MM.1S (cell line): ENCODE measurements around the gene TTLL10.
A peak's percentile ranks its signal among the peaks of the same experiment; 100 is the strongest.

Source experiments
- DNase-seq: peaks from one replicate; pipeline ENCODE4 v3.0.0-alpha.2; 2015
- H2AFZ ChIP-seq: fragments of 300-600 bp; sonication (generic); 2 replicates; pipeline ENCODE4 v1.6.0; 2016; ENCODE audit warnings: antibody characterized with exemption, low read length
- H3F3A ChIP-seq: fragments of 300-600 bp; sonication (generic); 2 replicates; pipeline ENCODE4 v1.6.1; 2016; ENCODE audit warnings: mild to moderate bottlenecking, antibody characterized with exemption, low read length, moderate library complexity, mixed read lengths; ENCODE audit not compliant: insufficient read depth
- H3K27ac ChIP-seq: fragments of 300-600 bp; sonication (generic); 2 replicates; pipeline ENCODE4 v1.5.1; 2016; ENCODE audit warnings: mild to moderate bottlenecking, low read length
- H3K27me3 ChIP-seq: fragments of 300-600 bp; sonication (generic); replicated peaks from 2 replicates; pipeline ENCODE4 v1.6.0; 2016; ENCODE audit warnings: low read length; ENCODE audit not compliant: insufficient read depth
- H3K36me3 ChIP-seq: fragments of 300-600 bp; sonication (generic); replicated peaks from 2 replicates; pipeline ENCODE4 v1.6.1; 2016; ENCODE audit warnings: mild to moderate bottlenecking, low read length, mixed read lengths; ENCODE audit not compliant: insufficient read depth
- H3K4me1 ChIP-seq: fragments of 300-600 bp; sonication (generic); 2 replicates; pipeline ENCODE4 v1.6.1; 2016; ENCODE audit warnings: low read length, mixed read lengths
- H3K4me2 ChIP-seq: fragments of 300-600 bp; sonication (generic); 2 replicates; pipeline ENCODE4 v1.6.0; 2016; ENCODE audit warnings: low read depth, low read length
- H3K4me3 ChIP-seq: fragments of 300-600 bp; sonication (generic); 2 replicates; pipeline ENCODE4 v1.5.1; 2016; ENCODE audit warnings: low read length, mixed read lengths
- H3K79me2 ChIP-seq: fragments of 300-600 bp; sonication (generic); 2 replicates; pipeline ENCODE4 v1.6.1; 2016; ENCODE audit warnings: mixed run types, low read length, mixed read lengths
- H3K9ac ChIP-seq: fragments of 300-600 bp; sonication (generic); 2 replicates; pipeline ENCODE4 v1.6.1; 2016; ENCODE audit warnings: low read length, mixed read lengths
- H3K9me2 ChIP-seq: fragments of 300-600 bp; sonication (generic); replicated peaks from 2 replicates; pipeline ENCODE4 v1.6.1; 2016; ENCODE audit warnings: mild to moderate bottlenecking, low read length, mixed read lengths; ENCODE audit not compliant: insufficient read depth
- H3K9me3 ChIP-seq: fragments of 300-600 bp; sonication (generic); replicated peaks from 2 replicates; pipeline ENCODE4 v1.6.1; 2016; ENCODE audit warnings: mild to moderate bottlenecking, low read length, mixed read lengths; ENCODE audit not compliant: insufficient read depth
- H4K20me1 ChIP-seq: fragments of 300-600 bp; sonication (generic); 2 replicates; pipeline ENCODE4 v1.6.1; 2016; ENCODE audit warnings: mild to moderate bottlenecking, low read length, moderate library complexity, mixed read lengths; ENCODE audit not compliant: insufficient read depth
- EZH2 ChIP-seq: fragments of 300-600 bp; sonication (generic); optimal IDR thresholded peaks from 2 replicates; pipeline ENCODE3; 2017; ENCODE audit warnings: low read depth, mild to moderate bottlenecking, antibody characterized with exemption, low read length, mixed read lengths
- EZH2phosphoT487 ChIP-seq: fragments of 300-600 bp; sonication (generic); IDR thresholded peaks from 2 replicates; pipeline ENCODE4 v1.6.1; 2018; ENCODE audit warnings: antibody characterized with exemption, low read length
- TF ChIP-seq, protein P1 (sequence below): fragments of 300-600 bp; sonication (generic); IDR thresholded peaks from 2 replicates; pipeline ENCODE4 v1.5.1; 2016; ENCODE audit warnings: antibody characterized with exemption, low read length, mixed read lengths

The TTLL10 gene

DNA sequence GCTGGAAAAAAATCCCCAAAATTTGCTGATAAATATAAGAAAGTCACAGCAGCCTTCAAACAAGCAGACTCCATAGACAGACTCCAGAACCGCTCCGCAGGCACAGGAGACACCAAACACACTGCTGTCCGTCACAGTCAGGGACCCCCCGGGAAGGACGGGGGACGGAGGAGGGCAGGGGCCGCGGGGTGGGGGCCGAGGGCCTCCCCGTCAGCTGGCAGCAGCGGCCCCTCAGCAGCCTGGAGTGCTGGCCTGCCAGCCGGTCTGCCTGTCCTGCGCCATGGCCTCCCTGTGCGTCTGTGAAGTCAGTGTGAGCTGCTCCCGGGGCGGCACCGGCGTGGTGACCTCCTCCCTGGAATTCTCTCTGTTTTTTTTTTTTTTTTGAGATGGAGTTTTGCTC lies 47.7 kb upstream of the TTLL10 start:
- no peak for DNase-seq
- Histone ChIP-seq H2AFZ (no peak overlapping the region), H3K36me3 (no peaks in the 10 kb centered on the region), H3K79me2 (no peaks in the 10 kb centered on the region), H4K20me1 (peaks cover 3% of the 10 kb centered on the region; the same call in 1 of the 2 replicates), H3F3A (no peaks in the 10 kb centered on the region), H3K4me2 (no peak overlapping the region), H3K4me3 (no peak overlapping the region), H3K9me3 (no peaks in the 10 kb centered on the region), H3K9me2 (no peaks in the 10 kb centered on the region), H3K9ac (no peak overlapping the region), H3K4me1 (no peaks in the 10 kb centered on the region), H3K27me3 (peaks cover 86% of the 10 kb centered on the region), H3K27ac (no peak overlapping the region)
- TF ChIP-seq EZH2phosphoT487 (no peak), EZH2 (no peak)
- TF ChIP-seq, protein P1, sequence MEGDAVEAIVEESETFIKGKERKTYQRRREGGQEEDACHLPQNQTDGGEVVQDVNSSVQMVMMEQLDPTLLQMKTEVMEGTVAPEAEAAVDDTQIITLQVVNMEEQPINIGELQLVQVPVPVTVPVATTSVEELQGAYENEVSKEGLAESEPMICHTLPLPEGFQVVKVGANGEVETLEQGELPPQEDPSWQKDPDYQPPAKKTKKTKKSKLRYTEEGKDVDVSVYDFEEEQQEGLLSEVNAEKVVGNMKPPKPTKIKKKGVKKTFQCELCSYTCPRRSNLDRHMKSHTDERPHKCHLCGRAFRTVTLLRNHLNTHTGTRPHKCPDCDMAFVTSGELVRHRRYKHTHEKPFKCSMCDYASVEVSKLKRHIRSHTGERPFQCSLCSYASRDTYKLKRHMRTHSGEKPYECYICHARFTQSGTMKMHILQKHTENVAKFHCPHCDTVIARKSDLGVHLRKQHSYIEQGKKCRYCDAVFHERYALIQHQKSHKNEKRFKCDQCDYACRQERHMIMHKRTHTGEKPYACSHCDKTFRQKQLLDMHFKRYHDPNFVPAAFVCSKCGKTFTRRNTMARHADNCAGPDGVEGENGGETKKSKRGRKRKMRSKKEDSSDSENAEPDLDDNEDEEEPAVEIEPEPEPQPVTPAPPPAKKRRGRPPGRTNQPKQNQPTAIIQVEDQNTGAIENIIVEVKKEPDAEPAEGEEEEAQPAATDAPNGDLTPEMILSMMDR: no peak

GRCh38 chr1:1127551-1128451 lies 45.9 kb upstream of the TTLL10 start:
- Histone ChIP-seq H3K27ac (no peak overlapping the region), H3K9me3 (no peaks in the 10 kb centered on the region), H3K9ac (no peak overlapping the region), H3K9me2 (no peaks in the 10 kb centered on the region), H3K36me3 (no peaks in the 10 kb centered on the region), H3K4me1 (no peaks in the 10 kb centered on the region), H3F3A (no peaks in the 10 kb centered on the region), H4K20me1 (peaks cover 3% of the 10 kb centered on the region; the same call in 1 of the 2 replicates), H3K4me2 (no peak overlapping the region), H3K4me3 (no peak overlapping the region), H2AFZ (no peak overlapping the region), H3K79me2 (no peaks in the 10 kb centered on the region), H3K27me3 (peaks cover 95% of the 10 kb centered on the region)
- no peak for DNase-seq
- TF ChIP-seq EZH2phosphoT487 (no peak), EZH2 (peak; percentile 59)
- TF ChIP-seq, protein P1: no peak

DNA sequence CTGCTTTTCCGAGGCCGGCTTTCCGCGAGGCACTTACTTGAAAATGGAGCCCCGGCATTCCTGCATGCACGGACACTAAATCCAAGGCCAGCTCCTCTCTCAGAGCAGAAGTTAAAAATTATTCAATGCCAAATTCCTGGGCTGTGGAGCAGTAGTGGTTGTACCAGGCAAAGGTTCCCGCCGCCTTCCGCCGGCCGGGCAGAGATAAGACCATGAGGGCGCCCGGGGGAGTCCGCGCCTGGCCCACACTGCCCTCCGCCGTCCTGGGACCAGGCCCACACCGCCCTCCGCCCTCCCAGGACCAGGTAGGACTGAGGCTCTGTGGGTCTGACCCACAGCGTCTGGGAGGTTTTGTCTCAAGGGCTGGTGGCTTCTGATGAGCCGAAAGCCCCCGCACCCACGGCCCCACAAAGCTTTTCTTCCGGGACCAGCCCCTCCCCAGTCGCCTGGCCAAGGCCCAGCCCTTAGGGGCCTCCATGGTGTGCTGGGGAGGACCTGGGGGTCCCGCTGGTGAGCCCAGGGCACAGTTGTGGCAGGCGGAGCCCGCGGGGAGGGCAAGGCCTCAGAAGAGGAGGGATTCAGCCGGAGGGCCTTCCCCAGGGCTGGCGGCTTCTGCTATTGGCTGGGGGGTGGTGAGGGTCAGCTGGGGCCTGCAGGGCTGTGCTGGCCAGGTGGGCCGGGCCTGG lies 45.1 kb upstream of the TTLL10 start:
- H3F3A ChIP-seq: no peaks in the 10 kb centered on the region
- no peak overlapping the region for H3K27ac ChIP-seq
- H3K4me2 ChIP-seq: no peak overlapping the region
- H3K27me3 ChIP-seq: peaks cover 99% of the 10 kb centered on the region
- no peak overlapping the region for H3K4me3 ChIP-seq
- TF ChIP-seq EZH2phosphoT487 (no peak), EZH2 (no peak)
- TF ChIP-seq, protein P1: no peak
- no peak overlapping the region for H3K9ac ChIP-seq
- no peaks in the 10 kb centered on the region for H3K9me2 ChIP-seq
- no peak overlapping the region for H2AFZ ChIP-seq
- no peaks in the 10 kb centered on the region for H3K36me3 ChIP-seq
- peaks cover 3% of the 10 kb centered on the region; the same call in 1 of the 2 replicates for H4K20me1 ChIP-seq
- H3K79me2 ChIP-seq: no peaks in the 10 kb centered on the region
- no peaks in the 10 kb centered on the region for H3K4me1 ChIP-seq
- no peaks in the 10 kb centered on the region for H3K9me3 ChIP-seq
- no peak for DNase-seq
